Stimulated activated CD8-positive, alpha-beta memory T cell treated with anti-CD3 and anti-CD28 coated beads, Interleukin-2, amount 100 ng/mL, for 48 hours (primary cell): ENCODE data around the gene MARF1.
"Not testable (repeated sequence)": the region's sequence is repeated elsewhere in the genome, so short reads cannot be mapped to it uniquely, and the experiment has no call there.

ENCODE experiments used
- DNase-seq, 2 donors: peaks; one replicate each; pipeline ENCODE4 v3.0.0-alpha.2; 2020; ENCODE audit warnings: low read depth in 2 of 2

The MARF1 gene

DNA sequence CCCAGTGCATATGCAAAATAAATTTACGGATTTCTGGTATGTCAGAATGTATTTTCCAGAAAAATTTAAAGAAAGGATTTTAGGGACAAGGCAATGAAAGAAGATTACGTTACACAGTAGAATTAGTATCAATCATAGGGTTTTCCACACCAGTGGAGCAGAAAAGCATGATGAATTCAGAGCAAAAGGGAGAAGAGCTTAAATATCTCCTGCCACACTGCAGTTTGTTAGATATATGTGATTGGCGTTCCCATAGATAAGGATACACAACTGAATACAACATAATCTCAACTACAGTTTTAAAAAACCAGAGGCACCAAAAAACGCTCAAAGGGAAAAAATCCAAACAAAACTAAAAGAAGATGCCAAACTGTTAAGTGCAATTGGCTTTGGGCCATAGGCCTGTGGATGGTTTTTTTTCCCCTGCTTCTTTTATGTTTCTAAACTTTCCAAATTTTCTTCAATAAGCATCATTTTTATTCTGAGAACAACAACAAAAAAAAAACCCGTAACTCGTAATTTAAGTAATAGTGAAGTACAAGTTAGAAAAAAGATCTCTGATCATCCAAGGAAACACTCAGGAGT is 22.3 kb downstream of the MARF1 start:
- no peak for DNase-seq

DNA sequence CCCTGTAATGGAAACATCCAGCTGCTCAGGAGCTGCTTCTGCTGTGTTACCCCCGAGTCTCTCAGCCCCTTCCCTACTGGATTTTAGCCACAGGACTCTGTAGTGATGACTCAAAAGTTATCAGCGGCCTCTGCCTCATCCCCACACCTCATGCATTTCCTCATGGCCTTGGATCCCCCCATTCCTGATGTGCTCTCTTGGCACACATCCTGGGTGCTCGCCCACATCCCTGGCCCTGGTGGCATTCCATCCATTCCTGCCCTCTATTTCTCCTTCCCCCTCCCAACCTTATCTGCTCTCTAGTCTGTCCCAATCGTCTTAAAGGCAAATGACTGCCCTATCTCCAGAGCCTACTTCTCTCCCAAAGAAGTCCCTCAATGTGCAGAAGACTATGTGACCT is 24.6 kb downstream of the MARF1 start:
- no peak for DNase-seq

DNA sequence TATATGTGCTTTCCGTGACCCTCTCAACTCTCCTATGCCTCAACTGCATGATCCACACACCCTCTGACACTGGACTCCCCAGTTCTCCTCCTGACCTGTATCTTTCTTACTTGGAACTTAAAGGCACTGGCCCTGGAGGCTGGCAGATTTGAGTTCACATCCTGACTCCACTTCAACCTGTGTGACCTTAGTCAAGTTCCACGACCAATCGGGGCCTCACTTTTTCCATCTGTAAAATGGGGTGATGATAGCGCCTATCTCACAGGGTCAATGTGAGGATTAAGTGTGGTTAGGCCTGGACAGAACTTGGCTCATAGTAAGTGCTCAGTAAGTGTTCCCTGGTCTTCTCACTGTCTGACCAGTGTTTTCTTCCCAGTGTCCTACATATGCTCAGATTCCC is 25.1 kb downstream of the MARF1 start:
- no peak for DNase-seq

DNA sequence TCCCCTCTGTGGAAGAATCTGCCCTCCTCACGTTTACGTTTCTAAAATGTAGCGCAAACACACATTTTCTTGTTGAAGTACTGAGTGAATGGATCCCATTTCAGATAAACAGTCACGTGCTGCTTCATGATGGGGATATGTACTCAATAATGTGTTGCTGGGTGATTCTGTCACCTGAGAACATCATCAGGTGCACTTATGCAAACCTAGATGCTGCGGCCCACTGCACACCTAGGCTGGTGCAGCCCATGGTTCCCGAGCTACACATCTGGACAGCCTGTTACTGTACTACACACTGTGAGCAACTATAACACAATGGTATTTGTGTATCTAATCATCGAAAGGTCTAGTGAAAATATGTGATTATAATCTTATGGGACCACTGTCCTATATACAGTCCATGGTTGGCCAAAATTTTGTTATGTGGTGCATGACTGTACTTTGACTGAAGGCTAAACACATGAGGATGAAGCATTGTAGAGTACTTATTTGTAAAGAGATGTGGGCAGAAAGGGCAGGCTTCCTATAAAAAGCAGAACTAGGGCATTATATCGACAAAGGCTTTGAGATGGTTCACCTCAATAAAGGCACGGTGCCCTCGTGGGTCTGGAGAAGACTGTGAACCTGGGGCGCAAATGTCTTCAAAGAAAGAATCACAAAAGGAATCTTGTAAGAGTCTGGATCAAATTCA is 26.3 kb downstream of the MARF1 start:
- no peak for DNase-seq

DNA sequence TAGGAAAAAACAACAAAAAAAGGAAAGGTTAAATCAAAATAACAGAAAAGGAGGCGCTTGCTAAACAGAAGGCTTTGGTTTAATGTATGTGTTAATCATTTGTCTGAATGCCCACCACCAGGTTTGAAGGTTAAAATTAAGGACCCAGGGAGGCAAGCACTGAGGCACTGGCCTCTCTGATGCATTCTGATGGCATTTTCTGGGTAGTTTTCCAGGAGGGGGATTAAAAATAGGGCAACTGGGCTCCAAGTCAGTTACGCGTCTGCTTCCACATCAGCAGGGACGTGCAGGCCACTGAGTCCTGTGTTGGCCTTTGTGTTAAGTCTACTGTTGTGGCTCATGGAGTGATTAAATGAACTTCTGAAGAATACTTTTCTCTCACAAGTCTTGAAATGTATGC is 26.9 kb downstream of the MARF1 start:
- DNase-seq = no peak

DNA sequence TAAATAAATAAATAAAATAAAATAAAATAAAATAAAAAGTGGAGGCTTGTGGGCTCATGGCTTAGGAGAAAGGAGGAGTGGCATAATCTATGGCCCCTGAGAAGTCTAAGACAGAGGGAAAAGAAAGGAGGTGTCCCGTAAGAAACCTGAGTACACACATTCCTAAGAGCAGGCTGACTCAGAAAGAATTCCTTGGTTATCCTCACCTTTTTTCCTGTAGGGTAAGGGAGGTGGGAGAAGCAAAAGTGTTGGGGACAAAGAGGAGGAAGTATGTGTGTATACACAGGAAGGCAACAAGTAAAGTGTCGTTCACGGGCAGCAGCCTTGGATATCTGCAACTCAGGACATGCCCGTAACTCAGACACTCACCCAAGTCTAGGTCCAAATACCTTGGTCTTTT is 29.3 kb downstream of the MARF1 start:
- DNase-seq = no peak

DNA sequence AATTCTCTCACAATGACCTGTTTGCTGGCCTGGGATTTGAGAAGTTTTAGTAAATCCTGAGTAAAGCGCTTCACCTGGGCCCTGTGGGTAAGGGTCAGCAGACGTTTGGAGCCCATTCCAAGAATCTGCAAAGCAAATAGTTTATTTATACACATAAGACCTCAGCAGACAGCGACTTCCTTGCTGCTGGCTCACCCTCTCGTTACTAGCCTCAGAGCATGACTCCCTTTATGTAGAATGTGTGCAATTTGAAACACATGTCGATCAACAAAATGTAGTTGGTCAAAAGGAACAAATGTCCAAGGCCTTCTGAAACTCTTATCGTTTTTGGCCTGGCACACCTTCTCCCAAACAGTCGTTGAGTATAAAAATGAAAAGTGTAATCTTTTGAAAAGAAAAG is 31.3 kb downstream of the MARF1 start:
- DNase-seq = no peak

DNA sequence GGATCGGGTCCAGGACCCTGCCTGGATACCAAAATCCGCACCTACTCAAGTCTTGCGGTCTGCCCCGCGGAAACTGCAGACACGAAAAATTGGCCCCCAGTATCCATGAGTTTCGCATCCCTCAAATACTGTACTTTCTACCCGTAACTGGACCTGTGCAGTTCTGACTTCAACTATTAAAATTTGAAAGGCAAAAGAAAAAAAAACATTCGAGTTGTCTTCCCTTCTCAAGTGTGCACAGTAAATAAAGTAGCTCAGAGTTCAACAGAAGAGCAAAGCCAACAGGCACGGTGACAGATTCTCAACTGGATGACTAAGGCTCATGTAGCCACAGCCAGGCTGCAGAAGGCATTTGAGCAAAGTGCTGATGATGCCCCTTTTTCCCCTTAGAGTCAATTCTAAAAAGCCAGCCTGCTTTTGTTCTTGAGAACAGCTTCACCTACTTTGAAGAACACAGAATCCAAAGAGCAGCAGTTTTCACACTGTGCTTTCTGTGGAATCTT is 32.5 kb downstream of the MARF1 start:
- DNase-seq = no peak

DNA sequence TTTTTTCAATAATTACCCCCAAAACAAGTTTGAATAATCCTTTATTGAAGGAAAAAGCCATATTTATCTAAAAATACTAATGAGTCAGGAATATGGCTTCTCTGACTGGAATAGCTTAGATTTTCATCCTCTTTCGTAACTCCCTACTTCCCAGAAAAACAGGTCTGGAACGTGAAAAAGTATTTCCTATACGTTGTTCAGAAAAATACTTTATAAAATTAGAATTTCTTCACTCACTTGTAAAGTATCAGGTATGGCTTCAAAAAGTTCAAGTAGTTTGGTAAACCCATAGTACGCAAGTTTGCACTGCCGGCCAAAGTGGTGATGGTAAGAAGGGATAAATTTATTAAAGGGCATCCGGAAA is 33.7 kb downstream of the MARF1 start:
- DNase-seq = no peak

DNA sequence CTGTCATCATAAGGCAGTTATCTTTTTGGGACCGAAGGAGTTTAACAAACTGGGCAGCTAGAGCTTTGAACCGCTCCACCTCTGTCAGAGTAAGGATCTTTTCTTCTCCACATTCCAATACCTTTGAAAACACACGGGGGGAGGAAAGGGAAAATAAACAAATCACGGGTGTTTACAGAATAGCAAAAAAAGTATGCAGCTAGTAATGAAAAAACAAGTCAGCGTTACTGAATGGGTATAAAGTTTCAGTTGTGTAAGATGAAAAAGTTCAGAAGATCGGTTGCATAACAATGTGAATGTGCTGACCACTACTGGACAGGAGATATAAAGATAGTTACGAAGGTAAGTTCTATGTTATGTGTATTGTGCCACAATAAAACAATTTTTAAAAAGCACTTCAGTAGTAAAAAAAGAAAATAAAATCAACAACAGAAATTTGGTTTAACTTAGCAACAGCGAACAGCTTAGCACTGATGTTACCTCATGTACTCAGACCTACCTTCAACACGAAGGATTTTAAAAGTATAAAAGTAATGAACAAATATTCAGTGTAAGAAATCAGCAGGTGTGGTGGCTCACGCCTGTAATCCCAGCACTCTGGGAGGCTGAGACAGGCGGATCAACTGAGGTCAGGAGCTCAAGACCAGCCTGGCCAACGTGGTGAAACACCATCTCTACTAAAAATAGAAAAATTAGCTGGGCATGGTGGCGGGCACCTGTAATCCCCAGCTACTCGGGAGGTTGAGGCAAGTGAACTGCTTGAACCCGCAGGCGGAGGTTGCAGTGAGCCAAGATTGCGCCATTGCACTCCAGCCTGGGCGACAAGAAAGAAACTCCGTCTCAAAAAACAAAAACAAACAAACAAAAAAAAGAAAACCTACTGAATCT is 34.3 kb downstream of the MARF1 start:
- no peak for DNase-seq

DNA sequence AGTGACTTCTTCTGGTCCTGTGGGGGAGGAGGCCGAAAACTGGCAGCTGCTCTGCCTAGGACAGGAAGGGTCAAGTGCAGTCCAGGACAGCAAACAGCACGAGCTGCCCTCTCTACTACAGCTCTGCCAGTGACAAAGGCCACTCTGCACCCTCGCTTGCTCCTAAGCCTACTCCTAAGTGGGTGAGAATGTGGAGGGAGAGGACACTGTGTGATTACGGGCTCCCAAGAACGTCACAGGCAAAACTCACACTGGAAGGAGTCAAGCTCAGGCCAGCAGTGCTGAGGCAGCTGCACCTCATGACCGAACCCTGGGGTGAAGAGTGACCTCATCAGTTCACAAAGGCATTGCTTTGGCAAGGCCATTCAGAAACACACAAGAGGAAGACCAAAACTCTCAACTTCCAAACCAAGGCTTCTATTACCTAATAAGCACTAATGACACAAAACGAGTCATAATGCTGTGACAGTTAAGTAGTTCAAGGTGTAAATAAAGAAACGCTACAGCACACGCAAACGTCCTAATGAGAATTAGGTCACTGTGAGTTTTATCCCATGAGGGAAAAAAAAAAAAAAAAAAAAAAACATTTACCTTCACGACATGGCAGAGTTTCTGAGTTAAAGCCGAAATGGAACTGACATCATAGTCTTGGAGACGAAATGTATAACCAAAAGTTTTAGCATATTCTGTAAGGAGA is 35.1 kb downstream of the MARF1 start:
- DNase-seq = no peak

DNA sequence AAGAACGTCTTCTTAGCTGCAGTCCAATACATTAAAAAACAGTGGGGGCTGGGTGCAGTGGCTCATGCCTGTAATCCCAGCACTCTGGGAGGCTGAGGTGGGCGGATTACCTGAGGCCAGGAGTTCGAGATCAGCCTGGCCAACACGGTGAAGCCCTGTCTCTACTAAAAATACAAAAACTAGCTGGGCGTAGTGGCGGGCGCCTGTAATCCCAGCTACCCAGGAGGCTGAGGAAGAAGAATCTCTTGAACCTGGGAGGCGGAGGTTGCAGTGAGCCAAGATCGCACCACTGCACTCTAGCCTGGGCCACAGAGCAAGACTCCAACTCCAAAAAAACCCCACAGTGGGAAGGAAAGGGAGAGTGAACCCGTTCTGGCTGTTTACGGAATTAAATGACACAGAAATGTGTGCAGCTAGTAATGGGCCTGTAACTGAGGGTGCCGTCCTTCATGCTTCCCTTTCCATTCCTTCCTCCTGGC is 35.7 kb downstream of the MARF1 start:
- DNase-seq = not testable (repeated sequence)

DNA sequence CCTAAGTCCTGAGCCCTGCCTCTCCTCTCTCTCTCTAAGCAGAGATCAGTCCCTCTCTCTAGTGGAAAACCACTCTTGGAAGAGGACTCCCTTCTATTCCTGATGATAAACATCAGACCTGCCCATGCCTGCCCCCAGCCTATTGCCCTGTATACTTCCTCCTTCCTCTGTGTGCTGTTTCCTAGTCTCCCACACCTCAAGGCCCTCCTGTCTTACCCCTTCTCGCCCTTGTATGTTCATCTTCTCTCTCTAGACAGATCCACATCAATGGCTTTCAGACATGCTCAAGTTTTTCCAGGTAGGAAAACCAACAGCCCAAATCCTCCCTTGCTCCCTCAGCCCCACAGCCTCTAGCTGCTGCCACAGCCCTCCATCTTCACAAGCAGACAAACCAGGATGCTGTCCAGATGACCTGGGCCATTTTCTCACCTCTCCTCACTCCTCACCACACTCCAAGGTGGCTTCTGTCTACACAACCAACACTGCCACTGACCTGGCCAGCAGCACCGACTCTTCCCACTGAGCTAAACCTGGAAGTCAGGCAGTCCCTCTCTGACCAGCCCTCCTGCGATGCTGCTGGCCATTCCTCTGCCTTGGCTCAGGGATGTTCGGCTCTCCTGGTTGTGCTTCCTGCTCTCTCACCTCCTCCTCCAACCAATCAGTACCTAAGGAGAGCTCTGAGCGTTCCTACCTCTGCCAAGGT is 36.3 kb downstream of the MARF1 start:
- DNase-seq = no peak

DNA sequence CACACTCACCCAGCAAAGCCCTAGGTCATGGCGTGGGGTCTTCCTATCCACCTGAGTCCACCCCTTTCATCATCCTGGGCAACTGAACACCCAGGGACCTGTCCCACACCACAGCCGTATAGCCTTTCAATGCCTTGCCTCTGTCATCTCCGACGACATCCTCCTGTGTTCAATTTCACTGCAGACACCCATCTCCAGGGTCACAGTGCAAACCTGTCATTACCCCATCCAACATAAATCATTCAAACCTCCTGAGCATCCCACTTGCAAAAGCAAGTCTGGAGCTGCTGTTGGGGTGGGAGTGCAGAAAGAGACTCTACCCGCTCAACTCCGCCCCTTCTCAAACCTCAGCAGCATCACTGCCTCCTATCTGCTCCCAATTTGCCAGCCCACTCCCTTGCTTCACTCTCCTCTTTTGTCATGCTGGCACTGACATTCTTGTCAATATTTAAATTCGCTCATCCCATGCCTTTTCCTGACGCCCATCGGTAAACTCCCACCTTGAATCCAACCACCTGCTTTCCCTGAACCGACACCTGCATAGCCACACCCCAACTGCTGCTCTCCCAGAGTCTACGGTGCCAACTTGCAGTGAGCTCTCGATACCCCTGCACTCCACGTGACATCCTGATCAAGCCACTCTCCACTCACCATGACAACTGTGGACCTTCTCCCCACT is 37.0 kb downstream of the MARF1 start:
- DNase-seq = no peak

DNA sequence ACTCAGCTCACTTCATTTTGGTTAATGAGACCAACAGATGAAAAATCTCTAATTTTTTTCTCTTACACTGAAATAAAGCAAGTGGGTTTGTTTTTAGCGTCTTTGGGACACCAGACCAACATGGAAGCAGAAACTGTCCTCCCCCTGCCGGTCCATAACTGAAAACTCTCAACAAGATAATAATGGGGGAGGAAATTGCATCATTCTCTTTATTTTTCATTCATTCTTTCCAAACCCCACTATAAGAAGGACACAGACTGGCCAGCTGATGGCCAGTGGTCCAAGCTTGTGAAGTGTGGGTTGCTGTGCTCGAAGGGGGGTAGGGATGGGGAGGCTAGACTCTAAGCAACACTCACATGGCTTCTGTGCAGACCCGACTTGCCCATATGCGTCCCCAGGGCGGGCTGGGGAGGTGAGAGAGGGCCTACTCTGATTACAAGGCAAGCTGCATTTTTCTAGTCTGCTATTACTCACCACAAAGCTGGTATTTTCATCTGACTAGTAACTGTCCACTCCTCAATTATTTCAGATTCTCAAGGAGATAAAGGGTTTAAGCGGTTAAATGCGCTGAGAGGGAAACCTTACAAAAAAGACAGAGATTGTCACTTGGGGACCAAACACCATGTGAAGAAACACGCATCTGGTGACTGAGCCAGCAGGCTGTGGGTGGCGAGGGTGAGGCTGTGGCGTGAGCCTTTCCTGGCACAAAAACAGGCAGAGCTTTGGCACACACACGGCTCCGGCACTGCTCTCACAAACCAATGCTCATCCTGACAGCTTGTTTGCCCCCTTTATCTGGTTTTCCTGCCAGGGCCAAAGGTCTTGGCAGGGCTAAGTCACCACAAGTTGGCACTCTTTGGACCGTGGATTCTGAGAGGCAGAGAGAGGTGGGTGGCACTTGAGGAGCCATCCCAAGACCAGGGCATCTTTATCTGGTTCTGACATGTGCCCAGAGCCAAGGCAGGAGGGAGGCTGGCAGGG is 38.2 kb downstream of the MARF1 start:
- DNase-seq = no peak

DNA sequence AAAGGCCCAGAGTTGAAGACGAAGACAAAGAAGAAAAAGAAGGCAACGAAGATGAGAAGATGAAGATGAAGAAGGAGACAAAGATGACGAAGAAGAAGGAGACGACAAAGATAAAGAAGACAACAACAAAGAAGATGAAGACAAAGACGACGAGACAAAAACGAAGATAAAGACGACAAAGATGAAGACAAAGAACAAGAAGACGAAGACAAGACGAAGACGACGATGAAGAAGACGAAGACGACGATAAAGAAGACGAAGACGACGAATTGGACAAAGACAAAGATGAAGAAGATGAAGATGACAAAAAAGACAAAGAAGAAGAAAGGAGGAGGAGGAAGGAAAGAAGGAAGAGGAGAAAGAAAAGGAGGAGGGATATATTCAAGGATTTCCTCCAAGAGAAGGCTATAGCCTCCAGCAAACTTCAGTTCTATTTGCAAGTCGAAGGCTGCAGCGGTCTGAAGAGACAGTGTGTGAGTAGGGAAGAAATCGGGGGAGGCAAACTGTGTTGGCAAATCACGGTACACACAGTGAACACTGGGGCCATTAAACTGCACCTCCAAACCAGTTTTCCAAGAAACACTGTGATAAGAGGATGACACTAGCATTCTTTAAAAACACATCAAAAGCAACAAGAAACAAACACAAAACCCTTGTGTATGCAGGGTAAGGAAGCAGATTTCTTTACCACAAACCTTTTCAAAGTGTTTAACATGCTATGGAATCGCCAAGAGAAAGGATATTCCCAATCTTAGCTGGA is 40.5 kb downstream of the MARF1 start:
- no peak for DNase-seq

DNA sequence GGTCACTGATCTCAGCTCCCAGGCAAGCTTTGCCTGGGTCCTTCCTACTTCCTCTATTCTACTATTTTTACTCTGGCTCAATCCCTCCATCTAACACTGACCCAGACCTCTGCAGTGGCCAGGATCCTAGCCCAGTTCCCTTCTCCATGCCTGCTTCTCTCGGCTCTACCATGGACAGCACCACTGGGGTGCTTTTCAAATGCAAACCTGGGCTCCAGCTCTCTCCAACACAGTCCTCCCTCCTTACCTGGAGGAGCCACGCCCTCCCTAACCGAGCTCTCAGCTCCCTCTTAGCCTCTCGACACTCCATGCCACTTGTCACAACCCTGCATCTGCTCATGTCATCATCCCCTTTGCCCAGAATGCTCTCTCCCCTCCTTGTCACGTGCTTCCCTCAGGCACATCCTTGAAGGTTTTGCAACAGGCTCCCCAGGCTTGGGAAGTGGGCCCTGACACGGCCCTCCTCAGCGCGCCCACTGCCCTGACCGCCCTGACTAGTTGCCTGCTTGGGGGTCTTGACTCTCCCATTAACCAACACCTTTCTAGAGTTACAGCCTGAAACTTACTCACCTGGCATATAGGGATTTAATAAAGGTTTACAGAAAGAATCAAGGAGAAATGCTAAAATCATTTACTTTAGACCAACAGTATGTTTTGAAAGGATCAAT is 41.6 kb downstream of the MARF1 start:
- DNase-seq = no peak
